Nephron progenitor cell (in vitro differentiated cells): Measurements from ENCODE around the gene SUOX.
"Not testable (repeated sequence)": the region's sequence is repeated elsewhere in the genome, so short reads cannot be mapped to it uniquely, and the experiment has no call there.

Experiments
- DNase-seq: peaks from one replicate; pipeline ENCODE4 v3.0.0; 2021
- H3K27ac Mint-ChIP-seq: 2 replicates; pipeline ENCODE4 v1.8.0; 2021; ENCODE audit warnings: mild to moderate bottlenecking, moderate library complexity, mixed read lengths
- H3K27me3 Mint-ChIP-seq: 2 replicates; pipeline ENCODE4 v1.8.0; 2021; ENCODE audit warnings: mild to moderate bottlenecking, low read depth, mixed read lengths; ENCODE audit not compliant: poor library complexity
- H3K36me3 Mint-ChIP-seq: 2 replicates; pipeline ENCODE4 v1.8.0; 2021; ENCODE audit warnings: low read depth, mixed read lengths
- H3K4me1 Mint-ChIP-seq: 2 replicates; pipeline ENCODE4 v1.8.0; 2021; ENCODE audit warnings: mixed read lengths
- H3K4me3 Mint-ChIP-seq: 2 replicates; pipeline ENCODE4 v1.8.0; 2021; ENCODE audit warnings: mild to moderate bottlenecking, moderate library complexity, mixed read lengths
- H3K9me3 Mint-ChIP-seq: 2 replicates; pipeline ENCODE4 v1.8.0; 2021; ENCODE audit warnings: mild to moderate bottlenecking, moderate library complexity, mixed read lengths
- TF ChIP-seq, protein P1 (sequence below): fragments of 200-600 bp; sonication (generic); IDR thresholded peaks from 2 replicates; pipeline ENCODE4 v1.5.0; 2021; ENCODE audit warnings: antibody characterized with exemption

SUOX gene

DNA sequence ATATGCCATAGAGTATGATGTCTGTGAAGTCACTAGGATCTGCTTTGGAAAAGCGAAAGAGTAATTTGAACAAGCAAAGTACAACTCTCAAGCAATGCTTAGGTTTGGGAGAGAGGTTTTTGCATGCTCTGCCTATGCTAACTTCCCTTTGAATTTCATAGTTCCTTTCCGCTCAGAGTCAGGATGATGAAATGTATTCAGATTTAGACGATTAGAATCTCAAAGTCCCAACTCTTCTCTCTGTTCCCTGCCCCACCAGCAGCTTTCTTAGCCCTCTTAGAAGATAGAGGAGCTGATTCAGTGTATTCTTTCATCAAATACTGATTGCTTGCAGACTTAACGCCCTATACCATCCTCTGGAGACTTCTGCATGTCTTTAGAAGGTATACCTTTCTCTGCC is 11.7 kb upstream of the SUOX start:
- no peaks in the 10 kb centered on the region for H3K9me3 Mint-ChIP-seq
- no peak overlapping the region for H3K4me3 Mint-ChIP-seq
- DNase-seq: no peak
- TF ChIP-seq, protein P1, sequence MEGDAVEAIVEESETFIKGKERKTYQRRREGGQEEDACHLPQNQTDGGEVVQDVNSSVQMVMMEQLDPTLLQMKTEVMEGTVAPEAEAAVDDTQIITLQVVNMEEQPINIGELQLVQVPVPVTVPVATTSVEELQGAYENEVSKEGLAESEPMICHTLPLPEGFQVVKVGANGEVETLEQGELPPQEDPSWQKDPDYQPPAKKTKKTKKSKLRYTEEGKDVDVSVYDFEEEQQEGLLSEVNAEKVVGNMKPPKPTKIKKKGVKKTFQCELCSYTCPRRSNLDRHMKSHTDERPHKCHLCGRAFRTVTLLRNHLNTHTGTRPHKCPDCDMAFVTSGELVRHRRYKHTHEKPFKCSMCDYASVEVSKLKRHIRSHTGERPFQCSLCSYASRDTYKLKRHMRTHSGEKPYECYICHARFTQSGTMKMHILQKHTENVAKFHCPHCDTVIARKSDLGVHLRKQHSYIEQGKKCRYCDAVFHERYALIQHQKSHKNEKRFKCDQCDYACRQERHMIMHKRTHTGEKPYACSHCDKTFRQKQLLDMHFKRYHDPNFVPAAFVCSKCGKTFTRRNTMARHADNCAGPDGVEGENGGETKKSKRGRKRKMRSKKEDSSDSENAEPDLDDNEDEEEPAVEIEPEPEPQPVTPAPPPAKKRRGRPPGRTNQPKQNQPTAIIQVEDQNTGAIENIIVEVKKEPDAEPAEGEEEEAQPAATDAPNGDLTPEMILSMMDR: no peak
- peak overlapping the region; percentile 85 for H3K27ac Mint-ChIP-seq
- H3K4me1 Mint-ChIP-seq: peaks cover 6% of the 10 kb centered on the region
- H3K27me3 Mint-ChIP-seq: no peaks in the 10 kb centered on the region
- peaks cover 78% of the 10 kb centered on the region for H3K36me3 Mint-ChIP-seq

DNA sequence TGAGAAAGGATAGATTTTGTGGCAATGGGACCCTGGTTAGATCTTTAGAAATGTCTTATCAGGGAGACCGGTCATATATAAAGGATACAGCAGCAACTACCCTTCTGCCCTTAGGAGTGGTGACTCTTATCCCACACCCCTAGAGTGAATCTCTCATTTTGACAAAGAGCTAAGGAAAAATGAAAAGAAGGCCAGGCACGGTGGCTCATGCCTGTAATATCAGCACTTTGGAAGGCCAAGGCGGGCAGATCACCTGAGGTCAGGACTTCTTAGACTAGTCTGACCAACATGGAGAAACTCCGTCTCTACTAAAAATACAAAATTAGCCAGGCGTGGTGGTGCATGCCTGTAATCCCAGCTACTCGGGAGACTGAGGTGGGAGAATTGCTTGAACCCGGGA is 11.1 kb upstream of the SUOX start:
- peak overlapping the region; percentile 85 for H3K27ac Mint-ChIP-seq
- H3K9me3 Mint-ChIP-seq, H3K27me3 Mint-ChIP-seq, H3K4me1 Mint-ChIP-seq, DNase-seq, H3K4me3 Mint-ChIP-seq: not testable (repeated sequence)
- peaks cover 78% of the 10 kb centered on the region for H3K36me3 Mint-ChIP-seq

DNA sequence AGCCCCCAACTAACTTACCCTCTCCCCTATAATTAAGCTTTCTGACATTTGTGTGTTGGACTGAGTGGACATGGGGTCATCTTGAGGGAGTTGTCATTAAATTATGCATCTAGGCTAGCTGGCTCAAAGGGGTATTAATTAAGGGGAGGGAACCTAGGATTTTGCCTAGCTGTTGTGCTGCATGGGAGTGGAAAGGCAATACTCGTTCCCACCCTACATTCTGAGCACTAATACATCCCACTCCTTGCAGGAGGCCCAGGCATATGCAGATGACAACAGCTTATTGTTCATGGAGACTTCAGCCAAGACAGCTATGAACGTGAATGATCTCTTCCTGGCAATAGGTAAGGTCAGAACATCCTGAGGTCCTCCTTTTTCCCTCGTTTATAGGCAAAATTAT is 6.0 kb upstream of the SUOX start:
- no peaks in the 10 kb centered on the region for H3K9me3 Mint-ChIP-seq
- H3K4me3 Mint-ChIP-seq: no peak overlapping the region
- no peak overlapping the region for H3K27ac Mint-ChIP-seq

DNA sequence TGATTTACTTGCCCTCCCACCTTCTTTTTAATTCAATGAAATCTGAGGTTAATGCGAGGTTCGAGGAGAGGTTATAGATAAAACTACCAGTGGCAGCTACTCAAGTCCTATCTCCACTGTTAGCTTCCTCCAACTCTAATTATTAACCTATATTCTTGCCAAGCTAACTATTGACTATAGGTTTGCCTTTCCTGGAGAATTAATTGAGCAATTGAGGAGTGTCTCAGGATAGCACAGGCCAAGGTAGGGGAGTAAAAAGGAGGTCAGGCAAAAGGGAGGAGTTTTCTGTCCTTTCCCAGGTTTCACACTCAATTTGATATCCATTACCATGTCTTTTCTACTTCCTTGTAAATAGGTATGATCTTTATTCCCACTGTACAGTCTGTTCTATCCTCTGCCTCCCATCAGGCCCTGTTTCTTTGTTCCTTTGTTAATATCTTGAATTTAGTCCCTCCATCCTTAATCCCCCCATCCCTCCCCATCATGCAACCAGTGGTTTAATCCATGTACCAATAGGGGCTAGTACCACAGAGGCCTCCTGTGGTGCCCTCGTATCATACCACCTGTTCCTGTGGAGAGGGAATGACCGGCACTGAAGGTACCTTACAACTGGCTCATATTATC is 3.7 kb upstream of the SUOX start:
- DNase-seq: no peak
- H3K27ac Mint-ChIP-seq: peak overlapping the region; percentile 15
- peaks cover 53% of the 10 kb centered on the region for H3K36me3 Mint-ChIP-seq
- no peak overlapping the region for H3K4me3 Mint-ChIP-seq
- TF ChIP-seq, protein P1: no peak
- H3K4me1 Mint-ChIP-seq: peaks cover 15% of the 10 kb centered on the region
- H3K9me3 Mint-ChIP-seq: no peaks in the 10 kb centered on the region
- H3K27me3 Mint-ChIP-seq: no peaks in the 10 kb centered on the region

More for the DNA sequence above, 6.0 kb upstream of the SUOX start:
- H3K27me3 Mint-ChIP-seq: no peaks in the 10 kb centered on the region
- TF ChIP-seq, protein P1: no peak
- no peak for DNase-seq
- peaks cover under 1% of the 10 kb centered on the region for H3K4me1 Mint-ChIP-seq
- H3K36me3 Mint-ChIP-seq: peaks cover 70% of the 10 kb centered on the region

DNA sequence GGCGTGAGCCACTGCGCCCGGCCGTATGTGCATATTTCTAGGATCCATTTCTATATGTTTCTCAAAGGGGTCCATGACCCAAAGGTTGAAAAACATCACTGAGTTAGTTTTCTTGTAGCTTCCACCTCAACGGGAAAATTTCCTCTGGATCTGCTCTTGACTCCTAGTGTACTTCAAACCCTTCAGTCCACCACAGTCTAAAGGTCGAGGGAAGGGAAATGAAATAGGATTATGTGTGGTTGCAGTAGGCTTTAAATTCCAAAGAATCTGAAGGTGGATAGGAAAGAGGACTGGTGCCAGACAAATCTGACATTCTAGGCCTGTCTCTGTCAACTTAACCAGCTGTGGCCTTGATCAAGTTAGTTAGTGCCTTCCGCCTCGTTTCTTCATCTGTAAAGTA is 1.7 kb upstream of the SUOX start:
- Mint-ChIP-seq H3K27me3 (no peaks in the 10 kb centered on the region), H3K27ac (peak overlapping the region; percentile 61), H3K4me3 (no peak overlapping the region), H3K4me1 (peaks cover 26% of the 10 kb centered on the region), H3K9me3 (no peaks in the 10 kb centered on the region), H3K36me3 (peaks cover 45% of the 10 kb centered on the region)
- DNase-seq: no peak
- TF ChIP-seq, protein P1: no peak

DNA sequence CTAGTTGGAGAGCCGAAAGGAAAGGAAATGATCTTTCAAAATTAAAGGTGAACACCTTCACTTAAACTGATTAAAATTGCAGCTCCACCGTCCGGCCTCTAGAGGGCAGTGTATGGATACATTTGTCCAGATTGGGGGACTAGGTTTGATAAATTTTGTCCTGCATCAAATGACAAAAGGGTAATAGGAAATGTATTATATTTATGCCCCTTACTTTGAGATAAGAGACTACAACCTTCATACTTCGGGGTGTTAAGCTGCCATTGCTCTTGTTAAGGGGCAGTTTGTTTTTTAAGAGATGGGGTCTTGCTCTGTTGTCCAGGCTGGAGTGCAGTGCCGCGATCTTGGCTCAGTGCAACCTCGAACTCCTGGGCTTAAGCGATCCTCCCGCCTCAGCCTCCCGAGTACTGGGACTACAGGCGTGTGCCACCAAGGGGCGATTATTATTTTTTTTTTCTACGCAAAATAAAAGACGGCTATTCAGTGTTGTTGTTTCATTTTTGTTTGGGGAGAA is 818 bp upstream of the SUOX start:
- H3K4me3 Mint-ChIP-seq: peak overlapping the region; percentile 97
- H3K27ac Mint-ChIP-seq: peak overlapping the region; percentile 86
- H3K4me1 Mint-ChIP-seq: peaks cover 26% of the 10 kb centered on the region
- H3K36me3 Mint-ChIP-seq: peaks cover 37% of the 10 kb centered on the region
- no peaks in the 10 kb centered on the region for H3K9me3 Mint-ChIP-seq
- TF ChIP-seq, protein P1: peak; percentile 74
- DNase-seq: peak; percentile 61
- H3K27me3 Mint-ChIP-seq: no peaks in the 10 kb centered on the region
